HG02763 (cell line): ENCODE data around the gene B9D2.
"Not testable (repeated sequence)": the region's sequence is repeated elsewhere in the genome, so short reads cannot be mapped to it uniquely, and the experiment has no call there.

Source experiments
- ATAC-seq: cut with Tn5 transposase; IDR thresholded peaks from one replicate; pipeline ENCODE4 v1.9.1; 2021; ENCODE audit warnings: mild to moderate bottlenecking, moderate library complexity; ENCODE audit not compliant: unreplicated experiment

The B9D2 gene

GRCh38 chr19:41391618-41392017, 27.7 kb upstream of the B9D2 start:
- no peak for ATAC-seq

DNA sequence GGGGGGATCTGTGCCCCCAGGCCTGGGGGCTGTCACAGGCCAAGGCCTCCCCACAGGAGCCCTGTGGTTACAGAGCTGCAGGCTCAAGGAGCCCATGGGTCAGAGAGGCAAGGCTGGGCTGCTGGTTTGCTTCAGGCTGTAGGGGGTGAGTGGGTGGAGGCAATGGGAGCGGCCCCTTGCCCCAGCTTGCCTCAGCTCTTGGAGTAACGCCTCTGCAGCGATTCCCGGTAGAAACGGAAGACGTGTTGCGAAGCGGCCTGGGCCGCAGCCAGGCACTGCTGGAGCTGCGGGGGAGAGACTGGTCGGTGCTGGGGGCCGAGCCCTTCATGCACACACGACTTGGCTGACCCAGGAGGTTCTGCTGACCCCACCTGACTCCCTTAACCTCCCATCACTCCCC, 22.5 kb upstream of the B9D2 start:
- ATAC-seq: no peak

- no peak for ATAC-seq
Observed at GRCh38 chr19:41384351-41384750, 20.4 kb upstream of the B9D2 start.

DNA sequence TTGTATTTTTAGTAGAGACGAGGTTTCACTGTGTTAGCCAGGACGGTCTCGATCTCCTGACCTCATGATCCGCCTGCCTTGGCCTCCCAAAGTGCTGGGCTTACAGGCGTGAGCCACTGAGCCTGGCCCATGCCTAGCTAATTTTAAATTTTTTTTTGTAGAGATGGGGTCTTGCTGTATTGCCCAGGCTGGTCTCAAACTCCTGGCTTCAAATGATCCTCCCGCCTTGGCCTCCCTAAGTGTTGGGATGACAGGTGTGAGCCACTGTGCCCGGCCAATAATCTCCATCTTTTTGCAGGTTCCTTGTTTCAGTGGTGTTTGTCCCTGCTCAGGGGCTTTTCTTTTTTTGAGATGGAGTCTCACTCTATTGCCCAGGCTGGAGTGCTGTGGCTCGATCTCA, 17.6 kb upstream of the B9D2 start:
- not testable (repeated sequence) for ATAC-seq

DNA sequence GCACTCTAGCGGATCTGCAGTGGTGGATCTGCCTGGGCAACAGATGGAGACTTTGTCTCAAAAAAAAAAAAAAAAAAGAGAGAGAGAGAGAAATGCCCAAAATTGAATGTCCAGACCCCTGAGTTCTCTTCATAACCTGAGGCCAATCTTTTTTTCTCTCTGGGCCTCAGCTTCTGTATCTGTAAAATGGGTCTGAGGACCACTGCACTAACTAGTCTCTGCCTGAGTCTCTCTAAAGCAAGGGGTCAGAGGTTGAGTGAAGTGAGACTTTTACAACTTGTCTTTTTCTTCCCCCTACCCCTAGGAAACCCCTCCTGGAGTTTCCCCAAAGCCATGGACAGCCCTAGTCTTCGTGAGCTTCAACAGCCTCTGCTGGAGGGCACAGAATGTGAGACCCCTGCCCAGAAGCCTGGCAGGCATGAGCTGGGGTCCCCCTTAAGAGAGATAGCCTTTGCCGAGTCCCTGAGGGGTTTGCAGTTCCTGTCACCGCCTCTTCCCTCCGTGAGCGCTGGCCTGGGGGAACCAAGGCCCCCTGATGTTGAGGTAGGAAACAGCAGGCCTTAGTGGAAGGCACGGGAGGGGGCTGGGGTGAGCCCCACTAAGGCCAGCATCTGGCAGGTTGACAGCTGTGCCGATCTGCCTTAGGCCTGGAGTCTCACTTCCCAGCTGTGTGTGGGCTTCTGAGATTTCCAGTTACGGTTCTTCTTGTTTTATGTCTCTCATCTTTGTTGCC, 14.2 kb upstream of the B9D2 start:
- ATAC-seq: no peak

- no peak for ATAC-seq
Observed at GRCh38 chr19:41376998-41377365, 13.0 kb upstream of the B9D2 start.

GRCh38 chr19:41376241-41376997, 12.5 kb upstream of the B9D2 start, which contains the start of gene TMEM91:
Gene TMEM91 (plus strand): TSS chr19:41376533. CDS start chr19:41378310, 1,777 bp downstream.
- ATAC-seq: no peak

DNA sequence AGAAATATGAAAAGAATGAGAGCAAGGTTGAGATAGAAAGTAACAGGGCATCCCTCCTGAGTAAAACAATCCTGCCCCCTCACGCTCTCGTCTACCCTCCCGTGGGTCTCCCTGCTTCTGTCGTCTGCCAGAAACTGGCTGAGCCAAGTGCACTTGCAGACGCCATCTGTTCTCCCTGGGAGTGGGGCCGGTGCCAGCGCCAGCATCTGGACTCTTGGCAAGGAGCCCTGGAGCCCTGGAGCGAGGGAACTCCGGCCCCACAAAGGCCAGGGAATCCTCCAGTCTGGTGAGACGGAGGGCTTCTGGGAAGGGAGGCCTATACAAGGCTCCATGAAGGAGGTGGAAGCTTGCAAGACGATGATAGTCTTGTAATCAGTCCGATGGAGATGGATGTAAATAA, 10.0 kb upstream of the B9D2 start:
- ATAC-seq: no peak

GRCh38 chr19:41372501-41372900, 8.6 kb upstream of the B9D2 start:
- ATAC-seq: no peak

- ATAC-seq: no peak
Observed at GRCh38 chr19:41371541-41371940, 7.6 kb upstream of the B9D2 start.

- not testable (repeated sequence) for ATAC-seq
Observed at GRCh38 chr19:41371119-41371518, 7.2 kb upstream of the B9D2 start.

GRCh38 chr19:41369769-41370168, 5.8 kb upstream of the B9D2 start:
- no peak for ATAC-seq

DNA sequence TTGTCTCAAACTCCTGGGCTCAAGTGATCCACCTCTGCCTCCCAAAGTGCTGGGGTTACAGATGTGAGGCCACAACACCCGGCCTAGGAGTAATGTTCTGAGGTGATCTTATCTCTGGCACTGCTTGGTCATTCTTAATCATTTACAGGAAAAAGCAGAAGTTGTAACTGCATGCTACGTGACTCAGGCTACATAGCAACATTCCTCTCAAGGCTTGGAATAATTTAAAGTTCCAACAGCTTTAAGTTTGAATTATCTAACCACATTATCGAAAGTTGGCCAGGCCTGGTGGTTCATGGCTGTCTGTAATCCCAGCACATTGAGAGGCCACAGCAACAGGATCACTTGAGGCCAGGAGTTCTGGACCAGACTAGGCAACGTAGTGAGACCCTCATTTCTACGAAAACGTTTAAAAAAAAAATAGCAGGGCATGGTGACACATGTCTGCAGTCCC, 3.9 kb upstream of the B9D2 start:
- ATAC-seq: no peak

GRCh38 chr19:41366089-41366488, 2.1 kb upstream of the B9D2 start:
- no peak for ATAC-seq

GRCh38 chr19:41364524-41365391, 809 bp upstream of the B9D2 start:
- ATAC-seq: peak; percentile 1

DNA sequence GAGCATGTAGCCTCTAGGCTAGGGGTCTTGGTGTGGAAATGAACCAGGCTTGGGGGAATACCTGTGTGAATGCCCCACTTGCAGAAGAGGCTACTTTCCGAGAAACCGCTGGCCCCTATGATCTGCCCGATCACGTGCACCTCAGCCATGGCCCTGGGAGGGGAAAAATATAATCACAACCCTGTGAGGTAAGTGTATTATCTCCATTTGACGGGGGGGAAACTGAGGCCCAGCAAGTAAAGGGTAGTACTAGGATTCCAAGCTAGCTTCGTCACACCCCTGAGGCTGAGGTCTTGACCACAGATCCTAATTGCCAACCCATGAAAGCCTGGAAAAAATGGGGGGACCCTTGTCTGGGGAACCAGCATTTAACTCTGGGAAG, 587 bp downstream of the B9D2 start:
- ATAC-seq: no peak

DNA sequence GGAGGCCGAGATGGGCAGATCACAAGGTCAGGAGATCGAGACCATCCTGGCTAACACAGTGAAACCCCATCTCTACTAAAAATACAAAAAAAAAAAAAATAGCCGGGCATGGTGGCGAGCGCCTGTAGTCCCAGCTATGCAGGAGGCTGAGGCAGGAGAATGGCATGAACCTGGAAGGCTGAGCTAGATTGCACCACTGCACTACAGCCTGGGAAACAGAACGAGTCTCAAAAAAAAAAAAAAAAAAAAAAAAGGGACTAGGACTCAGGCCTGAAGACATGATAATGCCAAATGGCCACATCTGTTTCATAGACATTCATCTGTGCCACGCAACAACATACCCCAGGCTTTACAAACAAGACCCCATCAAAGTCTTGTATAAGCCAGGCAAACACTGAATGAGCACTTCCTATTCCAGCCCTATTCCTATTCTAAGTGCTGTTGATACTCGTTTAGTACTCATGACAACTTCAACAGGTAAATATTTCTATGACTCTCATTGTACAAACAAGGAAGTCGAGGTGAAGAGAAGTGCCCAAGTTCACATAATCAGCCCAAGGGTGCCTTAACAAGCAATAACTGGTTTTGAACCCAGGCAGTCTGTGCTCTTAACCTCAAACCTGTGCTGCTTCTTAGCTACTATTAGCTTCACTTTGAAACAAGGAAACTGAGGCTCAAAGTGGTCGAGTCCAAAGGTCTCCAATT, 1.7 kb downstream of the B9D2 start:
- ATAC-seq: no peak

DNA sequence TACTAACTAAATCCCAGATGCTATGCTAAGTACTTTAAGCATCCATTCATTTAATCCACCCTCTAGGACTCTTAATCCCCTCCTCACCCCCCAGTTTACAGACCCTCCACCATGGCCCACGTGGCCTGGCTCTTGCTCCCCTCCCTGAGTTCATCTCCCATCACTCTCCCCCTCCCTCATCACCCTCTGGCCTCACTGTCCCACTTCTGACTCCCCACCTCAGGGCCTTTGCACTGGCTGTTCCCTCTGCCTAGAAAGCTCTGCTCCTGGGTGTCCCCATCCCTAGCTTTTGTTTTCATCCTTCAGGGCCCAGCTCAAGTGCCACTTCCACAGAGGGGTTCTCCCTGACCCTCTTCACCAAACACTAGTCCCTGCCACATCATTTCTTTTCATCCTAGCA, 4.2 kb downstream of the B9D2 start:
- no peak for ATAC-seq

- ATAC-seq: no peak
Observed at GRCh38 chr19:41357746-41358145, 6.2 kb downstream of the B9D2 start.

- no peak for ATAC-seq
Observed at GRCh38 chr19:41356984-41357739, 6.8 kb downstream of the B9D2 start.
